A549 (cell line): ENCODE data around the gene USP32. TPM values are rescaled to one million over a fixed set of nuclear protein-coding genes. Genes with fewer than 3 reads are reported as not detected.

Experiments used
- ATAC-seq, 2 experiments: fragments of 200-7000 bp in 1 of 2; fragments of >200 bp in 1 of 2; cut with Nextera tagmentation in 1 of 2; cut with Tn5 transposase in 1 of 2; 3 replicates each; pipeline versions ENCODE4 v1.8.0 to v1.9.1; 2018 to 2020; ENCODE audit warnings: mild to moderate bottlenecking in 1 of 2, moderate library complexity in 1 of 2
- CTCF ChIA-PET: fragments of 300-600 bp; sonication (Branson Sonifier 250); formaldehyde crosslinking; extraction: SDS; loops from one replicate; lab custom pipeline; 2021; ENCODE audit warnings: antibody characterized with exemption, inconsistent platforms; lab: Yijun Ruan, JAX
- POLR2A ChIA-PET: fragments of 350-600 bp; formaldehyde crosslinking; extraction: SDS; loops from one replicate; lab custom pipeline; 2021; ENCODE audit warnings: antibody characterized with exemption, inconsistent platforms; lab: Yijun Ruan, JAX
- DNase-seq, 2 experiments: peaks; one replicate each; pipeline versions ENCODE4 v3.0.0 to v3.0.0-alpha.2; 2011 to 2016; ENCODE audit warnings: low read depth in 1 of 2, low spot score in 1 of 2
- FAIRE-seq: peaks from 2 replicates; lab custom pipeline; 2011; peaks lifted over from hg19 to GRCh38; lab: Jason Lieb, UNC
- H3K27ac ChIP-seq, 2 experiments: fragments of >200 bp; sonication (Bioruptor Twin); formaldehyde crosslinking; 3 replicates each; pipeline ENCODE4 v1.5.1; 2016 to 2017
- H3K4me1 ChIP-seq: fragments of >200 bp; sonication (Bioruptor Twin); formaldehyde crosslinking; 3 replicates; pipeline ENCODE4 v1.6.1; 2016
- H3K4me2 ChIP-seq: fragments of >200 bp; sonication (Bioruptor Twin); formaldehyde crosslinking; 3 replicates; pipeline ENCODE4 v1.6.1; 2016
- H3K4me3 ChIP-seq: fragments of >200 bp; sonication (Bioruptor Twin); formaldehyde crosslinking; 3 replicates; pipeline ENCODE4 v1.5.1; 2016
- H3K9me3 ChIP-seq: fragments of >200 bp; sonication (Bioruptor Twin); formaldehyde crosslinking; 3 replicates; pipeline ENCODE4 v1.6.1; 2016
- CBX2 ChIP-seq: fragments of 200-600 bp; sonication (generic); IDR thresholded peaks from 2 replicates; pipeline ENCODE4 v1.6.1; 2016; ENCODE audit warnings: low read depth, mild to moderate bottlenecking, borderline replicate concordance
- CBX8 ChIP-seq: fragments of 200-600 bp; sonication (generic); IDR thresholded peaks from 2 replicates; pipeline ENCODE4 v1.6.1; 2016
- E2F6 ChIP-seq: IDR thresholded peaks from 2 replicates; pipeline ENCODE4 v1.6.1; 2012; ENCODE audit warnings: low read depth, borderline replicate concordance
- EHF ChIP-seq: fragments of 250-450 bp; sonication (Bioruptor Pico); IDR thresholded peaks from 2 replicates; pipeline ENCODE4 v1.5.0; 2020; ENCODE audit warnings: mild to moderate bottlenecking
- ELK1 ChIP-seq: fragments of 150-350 bp; IDR thresholded peaks from 2 replicates; pipeline ENCODE4 v1.6.1; 2014; ENCODE audit warnings: low read depth, mild to moderate bottlenecking, low read length
- EP300 ChIP-seq, 2 experiments: fragments of >200 bp; sonication (Bioruptor Twin); formaldehyde crosslinking; IDR thresholded peaks; 2 replicates in 1 of 2; 3 replicates in 1 of 2; pipeline ENCODE4 v1.6.1; 2016 to 2017
- ESRRA ChIP-seq: fragments of 150-350 bp; IDR thresholded peaks from 2 replicates; pipeline ENCODE4 v1.6.1; 2014; ENCODE audit warnings: mild to moderate bottlenecking, low read length, borderline replicate concordance
- FOSB ChIP-seq: fragments of 250-450 bp; sonication (Bioruptor Pico); IDR thresholded peaks from 2 replicates; pipeline ENCODE4 v1.5.0; 2020; ENCODE audit warnings: mild to moderate bottlenecking, moderate library complexity
- FOSL2 ChIP-seq, 2 experiments: fragments of 450-650 bp in 1 of 2; fragments of >200 bp in 1 of 2; sonication (Bioruptor Twin) in 1 of 2; formaldehyde crosslinking; IDR thresholded peaks; 2 replicates each; pipeline versions ENCODE4 v1.5.0 to v1.6.1; 2016 to 2020; ENCODE audit warnings: mild to moderate bottlenecking in 1 of 2, moderate library complexity in 1 of 2
- KDM1A ChIP-seq: fragments of 200-600 bp; sonication (generic); IDR thresholded peaks from 2 replicates; pipeline ENCODE4 v1.6.1; 2016; ENCODE audit warnings: low read depth, mild to moderate bottlenecking
- MAFK ChIP-seq: fragments of 450-650 bp; IDR thresholded peaks from 2 replicates; pipeline ENCODE4 v1.6.1; 2014; ENCODE audit not compliant: partially characterized antibody
- MYC ChIP-seq: IDR thresholded peaks from 2 replicates; pipeline ENCODE4 v1.6.1; 2012; ENCODE audit warnings: mild to moderate bottlenecking, inconsistent platforms, low read length, improper control_type of control experiment, borderline replicate concordance
- NFE2L2 ChIP-seq: fragments of 150-350 bp; conservative IDR thresholded peaks from 2 replicates; pipeline ENCODE4 v1.6.1; 2014; ENCODE audit warnings: low read length
- NPAS2 ChIP-seq: fragments of 250-450 bp; sonication (Bioruptor Pico); IDR thresholded peaks from 2 replicates; pipeline ENCODE4 v1.8.0; 2022; ENCODE audit warnings: mild to moderate bottlenecking, moderate library complexity, borderline replicate concordance
- NR3C1 ChIP-seq: fragments of >200 bp; sonication (Bioruptor Twin); formaldehyde crosslinking; IDR thresholded peaks from 3 replicates; pipeline ENCODE4 v1.6.1; 2017
- POLR2A ChIP-seq: IDR thresholded peaks from 2 replicates; pipeline ENCODE4 v1.6.1; 2012; ENCODE audit warnings: mild to moderate bottlenecking, low read length
- POLR2AphosphoS2 ChIP-seq: conservative IDR thresholded peaks from 2 replicates; pipeline ENCODE4 v1.6.1; 2012; ENCODE audit warnings: low read length, improper control_type of control experiment, inconsistent platforms
- RAD21 ChIP-seq, 2 experiments: fragments of >200 bp in 1 of 2; sonication (Bioruptor Twin) in 1 of 2; formaldehyde crosslinking in 1 of 2; IDR thresholded peaks in 1 of 2; conservative IDR thresholded peaks in 1 of 2; 2 replicates in 1 of 2; 3 replicates in 1 of 2; pipeline ENCODE4 v1.6.1; 2012 to 2018; ENCODE audit warnings: inconsistent platforms in 1 of 2
- RCOR1 ChIP-seq: fragments of 150-350 bp; IDR thresholded peaks from 2 replicates; pipeline ENCODE4 v1.6.1; 2014; ENCODE audit warnings: antibody characterized with exemption, low read length, low read depth
- RFX5 ChIP-seq: fragments of 450-650 bp; IDR thresholded peaks from 2 replicates; pipeline ENCODE4 v1.7.1; 2014; ENCODE audit warnings: antibody characterized with exemption, mild to moderate bottlenecking, moderate library complexity
- SREBF2 ChIP-seq: fragments of 450-650 bp; IDR thresholded peaks from 2 replicates; pipeline ENCODE4 v1.6.1; 2014; ENCODE audit warnings: mild to moderate bottlenecking, moderate library complexity
- TFCP2L1 ChIP-seq: fragments of 250-450 bp; sonication (Bioruptor Pico); IDR thresholded peaks from 2 replicates; pipeline ENCODE4 v1.5.0; 2021; ENCODE audit warnings: mild to moderate bottlenecking
- TP53 ChIP-seq: fragments of 250-450 bp; sonication (Bioruptor Pico); IDR thresholded peaks from 2 replicates; pipeline ENCODE4 v1.5.0; 2021; ENCODE audit warnings: mild to moderate bottlenecking, moderate library complexity
- WGBS: methylation state at CpG from one replicate; pipeline ENCODE4 v1.1.6; 2017; ENCODE audit errors: missing lambda C conversion rate; 5-methylcytosine and 5-hydroxymethylcytosine counted together
- polyA plus RNA-seq, 4 experiments: library from polyadenylated mRNA; depleted of rRNA in 3 of 4; stranded (reverse); fragments of >200 nt; fragmentation: RNase III in 1 of 4; extraction: RNeasy Plus Mini Kit Qiagen cat#74134 plus additional on column Dnase treatment in 1 of 4; gene quantifications; 2 replicates in 3 of 4; 3 replicates in 1 of 4; pipeline ENCODE4 v1.2.3, GENCODE V29; 2011 to 2017

USP32 gene
- polyA plus RNA-seq, 2 of the 4 experiments (the other 2 are of a cell fraction), result 35.4 to 52.2 TPM

- TF ChIP-seq FOSL2 (IDR thresholded peaks at IDR 0.05), result no peak
- TF ChIP-seq FOSL2 (CRISPR knock-in tag; IDR thresholded peaks at IDR 0.05), result no peak
- TF ChIP-seq CBX2, result no peak
- TF ChIP-seq EP300 (IDR thresholded peaks at IDR 0.05), result no peak
Observed at GRCh38 chr17:60168654-60169053, 223.3 kb downstream of the USP32 start (continued).

- ChIA-PET CTCF (interaction anchor here (1.0 to 5.6 kb wide), 3 partner anchors 25 to 28 kb away, joined by 3 to 35 read pairs (median 3); no protein-coding TSS in a partner anchor), POLR2A (no interaction called here)
- 56% methylated on average over 11 of the region's 11 CpGs for WGBS
- Histone ChIP-seq H3K4me2 (peak overlapping the region; percentile 2; the same call in 1 of the 3 replicates), H3K4me1 (peaks cover 33% of the 10 kb centered on the region), H3K4me3 (no peak overlapping the region), H3K9me3 (no peaks in the 10 kb centered on the region), H3K27ac (no peak overlapping the region)
- FAIRE-seq (no peak), DNase-seq (no peak), ATAC-seq (no peak; a peak in 2 of 6 replicates)
- TF ChIP-seq MAFK (no peak), FOSB (CRISPR knock-in tag) (no peak), NPAS2 (CRISPR knock-in tag) (no peak), POLR2A (no peak), KDM1A (no peak), RAD21 (conservative IDR thresholded peaks at IDR 0.05 in 1 of 2, IDR thresholded peaks at IDR 0.05 in 1 of 2) (no peak), SREBF2 (no peak), TP53 (CRISPR knock-in tag) (no peak), TFCP2L1 (no peak)
Observed at GRCh38 chr17:60167065-60167741, 224.7 kb downstream of the USP32 start.

GRCh38 chr17:60165971-60166370 is 226.0 kb downstream of the USP32 start:
- FAIRE-seq (no peak), DNase-seq (no peak), ATAC-seq (no peak)
- Histone ChIP-seq H3K4me3 (no peak overlapping the region), H3K27ac (0 out of 6 replicates have a peak overlapping the region, but pooled peaks of 1 of the 2 experiments have one; percentile 23), H3K4me1 (peaks cover 42% of the 10 kb centered on the region), H3K4me2 (no peak overlapping the region), H3K9me3 (no peaks in the 10 kb centered on the region)
- ChIA-PET POLR2A (no interaction called here), CTCF (interaction anchor here (0.9 kb wide), 1 partner anchor 25 kb away, joined by 3 read pairs; no protein-coding TSS in a partner anchor)
- 73% methylated on average over 5 of the region's 5 CpGs for WGBS
- peak; percentile 4 for TF ChIP-seq MAFK
- TF ChIP-seq ELK1, result no peak

- H3K4me1 ChIP-seq, result peaks cover 36% of the 10 kb centered on the region
- CTCF ChIA-PET, result no interaction called here
- H3K27ac ChIP-seq, result no peak overlapping the region
- DNase-seq (peak in 1 of 2 experiments; percentile 2), ATAC-seq (peak in 1 of 2 experiments; percentile 22; a peak in 3 of 6 replicates), FAIRE-seq (no peak)
- 79% methylated on average over 5 of the region's 5 CpGs for WGBS
- no peaks in the 10 kb centered on the region for H3K9me3 ChIP-seq
- TF ChIP-seq ESRRA (no peak), CBX8 (no peak), E2F6 (no peak), POLR2AphosphoS2 (no peak), EHF (CRISPR knock-in tag) (no peak), MYC (no peak), RCOR1 (no peak), NR3C1 (no peak), NFE2L2 (no peak), RFX5 (no peak)
- POLR2A ChIA-PET, result no interaction called here
- no peak overlapping the region for H3K4me2 ChIP-seq
- no peak overlapping the region for H3K4me3 ChIP-seq
Observed at GRCh38 chr17:60165223-60165622, 226.7 kb downstream of the USP32 start.
